PC-9 (cell line): ENCODE data around the gene BRCA1. TPM values are rescaled to one million over a fixed set of nuclear protein-coding genes. Genes with fewer than 3 reads are reported as not detected.
A peak's percentile ranks its signal among the peaks of the same experiment; 100 is the strongest.

ENCODE experiments used
- BruUV-seq: library from RNA; stranded (reverse); fragments of 400-500 nt; replicated peaks from 2 replicates; lab custom pipeline; 2021; lab: Mats Ljungman, UMichigan
- CTCF ChIA-PET: fragments of 300-600 bp; sonication (Branson Sonifier 250); formaldehyde crosslinking; loops from one replicate; lab custom pipeline; 2022; ENCODE audit warnings: antibody characterized with exemption; lab: Charles Lee
- POLR2A ChIA-PET: fragments of 300-600 bp; sonication (Branson Sonifier 250); formaldehyde crosslinking; loops from one replicate; lab custom pipeline; 2022; ENCODE audit warnings: antibody characterized with exemption; ENCODE audit not compliant: unreplicated experiment; lab: Charles Lee
- DNase-seq, 2 experiments: peaks; one replicate each; pipeline versions ENCODE4 v3.0.0 to v3.0.0-alpha.2; 2015 to 2022; ENCODE audit warnings: mixed read lengths in 1 of 2
- H2AFZ ChIP-seq: fragments of 200-600 bp; sonication (generic); 2 replicates; pipeline ENCODE4 v1.8.1; 2017; ENCODE audit warnings: antibody characterized with exemption
- H3F3A ChIP-seq: fragments of 200-600 bp; sonication (generic); 2 replicates; pipeline ENCODE4 v1.8.1; 2017; ENCODE audit warnings: antibody characterized with exemption, mild to moderate bottlenecking, low read depth; ENCODE audit not compliant: insufficient read depth
- H3K27ac ChIP-seq: fragments of 200-600 bp; sonication (generic); 2 replicates; pipeline ENCODE4 v1.6.1; 2016; ENCODE audit warnings: mixed run types
- H3K27me3 ChIP-seq: fragments of 200-600 bp; sonication (generic); 2 replicates; pipeline ENCODE4 v1.6.1; 2016; ENCODE audit warnings: low read depth, mixed run types; ENCODE audit not compliant: insufficient read depth
- H3K36me3 ChIP-seq: fragments of 200-600 bp; sonication (generic); 2 replicates; pipeline ENCODE4 v1.6.1; 2016; ENCODE audit warnings: low read depth, mixed run types
- H3K4me1 ChIP-seq: fragments of 200-600 bp; sonication (generic); replicated peaks from 2 replicates; pipeline ENCODE4 v1.6.1; 2016; ENCODE audit warnings: mixed run types; ENCODE audit not compliant: insufficient read depth
- H3K4me2 ChIP-seq: fragments of 200-600 bp; sonication (generic); 2 replicates; pipeline ENCODE4 v1.6.1; 2017; ENCODE audit warnings: mixed run types
- H3K4me3 ChIP-seq: fragments of 200-600 bp; sonication (generic); 2 replicates; pipeline ENCODE4 v1.6.1; 2016; ENCODE audit warnings: mixed run types
- H3K79me2 ChIP-seq: fragments of 200-600 bp; sonication (generic); 2 replicates; pipeline ENCODE4 v1.6.1; 2017; ENCODE audit warnings: low read depth, mixed run types
- H3K9me2 ChIP-seq: fragments of 200-600 bp; sonication (generic); 2 replicates; pipeline ENCODE4 v1.8.1; 2017; ENCODE audit warnings: mild to moderate bottlenecking; ENCODE audit not compliant: insufficient read depth
- H3K9me3 ChIP-seq: fragments of 200-600 bp; sonication (generic); 2 replicates; pipeline ENCODE4 v1.8.1; 2016; ENCODE audit warnings: low read depth; ENCODE audit not compliant: insufficient read depth
- H4K20me1 ChIP-seq: fragments of 200-600 bp; sonication (generic); 2 replicates; pipeline ENCODE4 v1.8.1; 2017; ENCODE audit not compliant: insufficient read depth
- EZH2 ChIP-seq: fragments of 200-600 bp; sonication (generic); IDR thresholded peaks from 2 replicates; pipeline ENCODE4 v1.8.0; 2017; ENCODE audit warnings: antibody characterized with exemption, low read depth
- intact Hi-C: fragments of 100-400 bp; cut with micrococcal nuclease; formaldehyde crosslinking; loops from one replicate; pipeline ENCODE4 v1.10.0; 2022; ENCODE audit not compliant: unreplicated experiment
- total RNA-seq: library from RNA; stranded (reverse); gene quantifications from 2 replicates; pipeline ENCODE4 v1.2.3, GENCODE V29; 2021
- TF ChIP-seq, protein P1 (sequence below): fragments of 200-600 bp; sonication (generic); conservative IDR thresholded peaks from 2 replicates; pipeline ENCODE4 v1.6.1; 2017; ENCODE audit warnings: mixed run types, antibody characterized with exemption, mild to moderate bottlenecking, moderate library complexity

Gene BRCA1
- total RNA-seq, 1 experiment from 2014 or later: 52.0 TPM

DNA sequence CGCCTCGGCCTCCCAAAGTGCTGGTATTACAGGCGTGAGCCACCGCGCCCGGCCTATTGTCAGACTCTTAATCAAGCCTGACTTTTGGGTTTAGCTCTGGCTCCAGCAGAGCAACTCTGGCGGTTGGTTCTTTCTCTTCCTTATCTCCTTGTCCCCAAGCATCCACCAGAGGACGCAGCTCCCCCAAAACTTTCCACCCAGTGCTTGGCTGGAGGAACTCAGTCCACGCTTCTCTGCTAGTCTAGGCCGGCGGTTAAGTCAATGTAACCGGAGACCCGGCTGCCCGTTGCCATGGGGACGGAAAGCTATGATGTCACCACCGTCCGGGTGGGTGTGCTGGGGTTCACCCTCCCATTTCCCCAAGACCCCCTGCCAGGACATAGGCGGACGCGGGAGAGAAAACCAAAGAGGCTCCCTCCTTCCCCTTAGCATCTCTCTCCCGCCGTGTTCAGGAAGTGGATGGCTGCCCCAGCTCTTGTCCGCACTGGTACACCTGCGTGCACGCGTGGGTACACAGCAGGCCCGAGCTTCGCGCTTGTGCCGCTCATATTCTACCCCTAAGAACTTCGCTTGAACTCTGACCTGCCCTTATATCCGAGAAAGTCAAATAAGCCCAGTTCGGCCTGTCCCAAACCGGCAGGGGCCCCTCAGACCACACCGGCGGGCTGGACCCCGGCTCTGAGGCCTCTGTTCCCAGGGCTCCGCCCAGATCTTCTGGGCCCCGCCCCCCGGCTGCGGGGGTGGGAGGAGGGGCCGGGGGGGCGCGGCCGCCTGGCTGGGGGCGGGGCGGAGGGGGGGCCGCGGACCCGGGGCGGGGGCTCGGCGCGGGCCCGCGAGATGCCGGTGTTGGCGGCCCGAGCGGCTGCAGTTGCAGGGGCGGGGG is 100.5 kb downstream of the BRCA1 start, which contains the start of gene RND2:
TSS of gene RND2 (plus strand) at position 825 of the 883 bp plus-strand sequence. CDS start 117 bp downstream, outside the sequence.
- H2AFZ ChIP-seq: peak within 1 kb of the TSS; percentile 83
- TF ChIP-seq, protein P1, sequence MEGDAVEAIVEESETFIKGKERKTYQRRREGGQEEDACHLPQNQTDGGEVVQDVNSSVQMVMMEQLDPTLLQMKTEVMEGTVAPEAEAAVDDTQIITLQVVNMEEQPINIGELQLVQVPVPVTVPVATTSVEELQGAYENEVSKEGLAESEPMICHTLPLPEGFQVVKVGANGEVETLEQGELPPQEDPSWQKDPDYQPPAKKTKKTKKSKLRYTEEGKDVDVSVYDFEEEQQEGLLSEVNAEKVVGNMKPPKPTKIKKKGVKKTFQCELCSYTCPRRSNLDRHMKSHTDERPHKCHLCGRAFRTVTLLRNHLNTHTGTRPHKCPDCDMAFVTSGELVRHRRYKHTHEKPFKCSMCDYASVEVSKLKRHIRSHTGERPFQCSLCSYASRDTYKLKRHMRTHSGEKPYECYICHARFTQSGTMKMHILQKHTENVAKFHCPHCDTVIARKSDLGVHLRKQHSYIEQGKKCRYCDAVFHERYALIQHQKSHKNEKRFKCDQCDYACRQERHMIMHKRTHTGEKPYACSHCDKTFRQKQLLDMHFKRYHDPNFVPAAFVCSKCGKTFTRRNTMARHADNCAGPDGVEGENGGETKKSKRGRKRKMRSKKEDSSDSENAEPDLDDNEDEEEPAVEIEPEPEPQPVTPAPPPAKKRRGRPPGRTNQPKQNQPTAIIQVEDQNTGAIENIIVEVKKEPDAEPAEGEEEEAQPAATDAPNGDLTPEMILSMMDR: peak; percentile 73
- no peak for TF ChIP-seq EZH2
- H3K27ac ChIP-seq: no peak within 1 kb of the TSS

DNA sequence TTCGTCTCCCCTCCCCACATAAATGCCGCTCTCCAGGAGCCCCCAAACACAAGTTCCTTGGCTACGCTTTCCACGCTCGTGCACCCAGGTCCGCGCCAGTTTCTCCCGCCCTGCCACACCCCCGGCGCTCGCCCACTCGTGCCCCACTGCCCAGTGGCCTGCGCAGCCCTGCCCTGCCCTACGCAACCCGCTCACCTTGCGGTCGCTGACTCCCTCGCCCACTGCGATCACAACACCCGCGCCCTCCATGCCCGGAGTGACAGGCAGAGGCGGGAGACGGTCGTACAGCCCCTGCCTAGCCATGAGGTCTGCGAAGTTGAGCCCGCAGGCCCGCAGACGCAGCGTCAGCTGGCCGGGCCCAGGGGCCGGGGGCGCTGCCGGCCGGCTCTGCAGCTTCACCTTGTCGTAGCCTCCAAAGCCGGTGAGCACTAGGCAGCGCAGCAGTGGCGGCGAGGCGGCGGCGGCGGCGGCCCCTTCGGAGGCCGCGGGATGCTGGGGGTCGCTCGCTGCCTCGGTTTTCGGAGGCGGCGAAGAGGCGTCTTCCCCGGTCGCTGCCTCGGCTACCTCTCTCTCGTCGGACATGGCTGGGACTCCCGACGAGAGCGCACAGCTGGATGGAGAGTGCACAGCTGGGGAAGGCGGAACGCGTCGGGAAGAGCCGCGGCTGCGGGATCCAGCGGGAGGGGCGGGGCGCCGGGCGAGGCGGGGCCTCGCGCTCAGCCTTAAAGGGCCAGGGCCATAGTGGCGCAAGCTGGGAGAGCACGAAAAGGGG is 103.2 kb downstream of the BRCA1 start, which contains the start of gene VAT1:
TSS of gene VAT1 (minus strand) at position 645 of the 772 bp plus-strand sequence. CDS start at position 582, 63 bp downstream.
- peak; percentile 48 to 71 for DNase-seq
- Histone ChIP-seq H3K36me3 (peaks cover 10% of the 10 kb centered on the region), H3K9me3 (no peaks in the 10 kb centered on the region), H3K79me2 (peaks cover 21% of the 10 kb centered on the region), H3K27me3 (no peaks in the 10 kb centered on the region), H3K9me2 (no peaks in the 10 kb centered on the region), H3K4me1 (peaks cover 21% of the 10 kb centered on the region), H3K4me3 (peak within 1 kb of the TSS; percentile 95), H2AFZ (peak within 1 kb of the TSS; percentile 97), H4K20me1 (peaks cover 2% of the 10 kb centered on the region; the same call in 1 of the 2 replicates), H3K27ac (peak within 1 kb of the TSS; percentile 82), H3F3A (peaks cover 36% of the 10 kb centered on the region; the same call in 1 of the 2 replicates), H3K4me2 (peak within 1 kb of the TSS; percentile 97)
- no peak for TF ChIP-seq EZH2
- TF ChIP-seq, protein P1: no peak
- intact Hi-C loops: loop anchor here (1.0 to 5.0 kb wide), 3 partner anchors 103 to 340 kb away; partner anchors contain the start of genes BRCA1 and NBR1
- ChIA-PET POLR2A (interaction anchor here (0.5 to 0.9 kb wide), 4 partner anchors 20 to 294 kb away, joined by 3 to 8 read pairs (median 5); no protein-coding TSS in a partner anchor), CTCF (interaction anchor here (0.7 kb wide), 1 partner anchor 61 kb away, joined by 14 read pairs; no protein-coding TSS in a partner anchor)
- BruUV-seq: no TSS peak

More for the DNA sequence above, 100.5 kb downstream of the BRCA1 start, which contains the start of gene RND2:
- TSS peak; percentile 22 for BruUV-seq
- peak; percentile 80 to 82 for DNase-seq
- no peaks in the 10 kb centered on the region for H3K36me3 ChIP-seq
- peak within 1 kb of the TSS; percentile 58 for H3K4me3 ChIP-seq
- ChIA-PET CTCF (interaction anchor here (0.6 kb wide), 1 partner anchor 351 kb away, joined by 4 read pairs; no protein-coding TSS in a partner anchor), POLR2A (interaction anchor here (0.5 to 0.8 kb wide), 8 partner anchors 27 to 451 kb away, joined by 3 to 10 read pairs (median 4); partner anchors contain the start of gene RPL27)
- no peaks in the 10 kb centered on the region for H3K27me3 ChIP-seq
- H3K4me2 ChIP-seq: peak within 1 kb of the TSS; percentile 78
- peaks cover 12% of the 10 kb centered on the region for H3K79me2 ChIP-seq
- H4K20me1 ChIP-seq: peaks cover 2% of the 10 kb centered on the region; the same call in 1 of the 2 replicates
- no peaks in the 10 kb centered on the region for H3K9me3 ChIP-seq
- H3K9me2 ChIP-seq: no peaks in the 10 kb centered on the region
- H3K4me1 ChIP-seq: peaks cover 21% of the 10 kb centered on the region
- peaks cover 41% of the 10 kb centered on the region; the same call in 1 of the 2 replicates for H3F3A ChIP-seq
- intact Hi-C loops: loop anchor here (5.0 kb wide), 1 partner anchor 338 kb away; no protein-coding TSS in a partner anchor
